ENCODE measurements around the gene ATXN1. TPM values are rescaled to one million over a fixed set of nuclear protein-coding genes. Genes with fewer than 3 reads are reported as not detected.

Gene ATXN1
- total RNA-seq, 1 experiment from 2014 or later: 16.5 TPM

DNA sequence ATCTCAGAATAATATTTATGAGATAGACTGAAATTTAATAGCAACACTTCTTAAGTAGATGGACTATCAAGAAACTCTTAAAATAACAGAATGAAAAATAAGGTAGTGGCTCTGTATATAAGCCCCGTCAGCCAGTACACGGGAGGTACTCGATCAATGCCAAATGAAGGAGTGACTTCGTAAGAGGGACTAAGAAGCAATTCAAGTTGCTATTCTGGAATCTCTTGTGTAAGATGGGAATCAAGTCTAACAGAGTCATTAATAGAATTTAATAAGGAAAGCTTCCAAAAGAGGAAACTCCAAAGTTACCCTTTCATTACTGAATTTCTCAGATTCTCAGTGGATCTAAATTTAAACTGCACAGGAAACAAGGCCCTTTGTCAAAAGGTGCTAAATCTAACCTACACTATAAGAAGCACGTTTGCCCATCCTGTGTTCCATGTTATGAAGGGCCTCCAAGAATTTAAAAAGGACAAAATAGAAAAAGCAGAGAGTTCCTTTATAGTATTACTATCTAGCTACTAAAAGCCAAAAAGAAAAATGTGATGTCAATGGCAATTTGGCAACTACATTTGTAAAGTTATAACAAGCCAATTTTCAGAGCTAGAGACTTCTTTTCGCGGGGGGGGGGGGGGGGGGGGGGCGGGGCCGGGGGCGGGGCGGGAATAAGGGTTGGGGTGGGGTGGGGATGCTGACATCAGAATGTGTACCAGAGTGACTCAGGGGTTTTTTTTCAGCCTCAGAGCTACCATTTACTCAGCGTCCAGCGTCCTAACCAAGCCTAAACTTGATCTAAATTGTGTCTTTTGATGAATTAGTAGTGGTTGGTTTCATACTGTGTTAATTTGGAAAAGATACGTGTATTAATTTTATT lies 322.3 kb downstream of the ATXN1 start:
- ChIA-PET CTCF (interaction anchor here (1.0 kb wide), 1 partner anchor 287 kb away, joined by 5 read pairs; no protein-coding TSS in a partner anchor), POLR2A (interaction anchor here (0.5 to 0.8 kb wide), 2 partner anchors 12 to 113 kb away, joined by 3 read pairs; no protein-coding TSS in a partner anchor)
- Mint-ChIP-seq H3K36me3 (ENCODE audit: insufficient read depth, unreplicated experiment) (no peaks in the 10 kb centered on the region), H3K27me3 (ENCODE audit: insufficient read depth, unreplicated experiment) (no peaks in the 10 kb centered on the region), H3K9me3 (ENCODE audit: unreplicated experiment) (peaks cover 9% of the 10 kb centered on the region), H3K27ac (ENCODE audit: low read depth, unreplicated experiment) (no peak overlapping the region), H3K4me1 (ENCODE audit: insufficient read depth, unreplicated experiment) (peaks cover 5% of the 10 kb centered on the region), H3K4me3 (ENCODE audit: unreplicated experiment) (no peak overlapping the region)
- TF ChIP-seq, protein P1, sequence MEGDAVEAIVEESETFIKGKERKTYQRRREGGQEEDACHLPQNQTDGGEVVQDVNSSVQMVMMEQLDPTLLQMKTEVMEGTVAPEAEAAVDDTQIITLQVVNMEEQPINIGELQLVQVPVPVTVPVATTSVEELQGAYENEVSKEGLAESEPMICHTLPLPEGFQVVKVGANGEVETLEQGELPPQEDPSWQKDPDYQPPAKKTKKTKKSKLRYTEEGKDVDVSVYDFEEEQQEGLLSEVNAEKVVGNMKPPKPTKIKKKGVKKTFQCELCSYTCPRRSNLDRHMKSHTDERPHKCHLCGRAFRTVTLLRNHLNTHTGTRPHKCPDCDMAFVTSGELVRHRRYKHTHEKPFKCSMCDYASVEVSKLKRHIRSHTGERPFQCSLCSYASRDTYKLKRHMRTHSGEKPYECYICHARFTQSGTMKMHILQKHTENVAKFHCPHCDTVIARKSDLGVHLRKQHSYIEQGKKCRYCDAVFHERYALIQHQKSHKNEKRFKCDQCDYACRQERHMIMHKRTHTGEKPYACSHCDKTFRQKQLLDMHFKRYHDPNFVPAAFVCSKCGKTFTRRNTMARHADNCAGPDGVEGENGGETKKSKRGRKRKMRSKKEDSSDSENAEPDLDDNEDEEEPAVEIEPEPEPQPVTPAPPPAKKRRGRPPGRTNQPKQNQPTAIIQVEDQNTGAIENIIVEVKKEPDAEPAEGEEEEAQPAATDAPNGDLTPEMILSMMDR (IDR thresholded peaks at IDR 0.05; ENCODE audit: unreplicated experiment): no peak
- intact Hi-C loops (cut with micrococcal nuclease): no loop called here
- BruUV-seq (replicated peaks): no TSS peak
- DNase-seq (ENCODE audit: unreplicated experiment): peak; percentile 46

DNA sequence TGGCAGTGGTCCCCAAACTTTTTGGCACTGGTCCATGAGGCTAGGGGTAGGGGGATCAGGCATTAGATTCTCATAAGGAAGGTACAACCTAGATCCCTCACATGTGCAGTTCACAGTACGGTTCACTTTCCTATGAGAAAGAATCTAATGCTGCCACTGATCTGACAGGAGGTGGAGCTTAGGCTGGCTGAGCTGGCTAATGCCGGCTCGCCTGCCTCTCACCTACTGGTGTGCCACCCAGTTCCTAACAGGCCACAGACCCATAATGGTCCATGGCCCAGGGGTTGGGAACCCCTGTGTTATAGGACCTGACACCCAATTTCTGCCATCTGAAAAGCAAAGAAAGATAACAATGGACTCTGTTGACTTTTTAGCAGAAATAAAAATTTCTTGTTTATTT lies 323.3 kb downstream of the ATXN1 start:
- BruUV-seq (replicated peaks): no TSS peak
- ChIA-PET POLR2A (interaction anchor here (0.6 to 0.9 kb wide), 2 partner anchors 8 to 1427 kb away, joined by 3 to 4 read pairs; no protein-coding TSS in a partner anchor), CTCF (no interaction called here)
- intact Hi-C loops (cut with micrococcal nuclease): no loop called here
- DNase-seq (ENCODE audit: unreplicated experiment): no peak
- H3K36me3 Mint-ChIP-seq (ENCODE audit: insufficient read depth, unreplicated experiment): no peaks in the 10 kb centered on the region
- H3K4me1 Mint-ChIP-seq (ENCODE audit: insufficient read depth, unreplicated experiment): peaks cover 5% of the 10 kb centered on the region
- no peaks in the 10 kb centered on the region for H3K27me3 Mint-ChIP-seq (ENCODE audit: insufficient read depth, unreplicated experiment)
- no peak overlapping the region for H3K4me3 Mint-ChIP-seq (ENCODE audit: unreplicated experiment)
- TF ChIP-seq, protein P1 (IDR thresholded peaks at IDR 0.05; ENCODE audit: unreplicated experiment): no peak
- H3K27ac Mint-ChIP-seq (ENCODE audit: low read depth, unreplicated experiment): no peak overlapping the region
- peaks cover 9% of the 10 kb centered on the region for H3K9me3 Mint-ChIP-seq (ENCODE audit: unreplicated experiment)

DNA sequence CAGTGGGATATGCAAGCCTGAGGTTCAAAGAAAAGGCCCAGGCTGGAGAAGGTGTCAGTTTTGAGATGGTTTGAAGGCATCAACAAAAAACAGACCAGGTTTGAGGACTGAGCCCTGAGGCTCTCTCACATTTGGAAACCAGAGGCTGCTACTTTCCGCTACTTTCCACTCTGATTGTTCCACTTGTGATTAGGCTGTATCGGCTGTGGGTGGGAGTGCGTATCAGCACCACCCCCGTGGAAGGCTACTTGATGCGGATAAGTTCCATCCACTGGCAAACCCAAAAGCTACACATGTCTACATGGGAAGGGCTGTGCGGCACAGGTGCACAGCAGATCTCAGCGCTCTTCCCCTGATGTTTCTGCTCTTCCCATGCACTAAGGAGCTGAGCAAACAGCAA lies 324.2 kb downstream of the ATXN1 start:
- H3K9me3 Mint-ChIP-seq (ENCODE audit: unreplicated experiment): peaks cover 9% of the 10 kb centered on the region
- ChIA-PET CTCF (no interaction called here), POLR2A (interaction anchor here (0.9 kb wide), 1 partner anchor 7 kb away, joined by 3 read pairs; no protein-coding TSS in a partner anchor)
- TF ChIP-seq, protein P1 (IDR thresholded peaks at IDR 0.05; ENCODE audit: unreplicated experiment): no peak
- no peaks in the 10 kb centered on the region for H3K36me3 Mint-ChIP-seq (ENCODE audit: insufficient read depth, unreplicated experiment)
- H3K27me3 Mint-ChIP-seq (ENCODE audit: insufficient read depth, unreplicated experiment): no peaks in the 10 kb centered on the region
- peaks cover 5% of the 10 kb centered on the region for H3K4me1 Mint-ChIP-seq (ENCODE audit: insufficient read depth, unreplicated experiment)
- no peak overlapping the region for H3K27ac Mint-ChIP-seq (ENCODE audit: low read depth, unreplicated experiment)
- BruUV-seq (replicated peaks): no TSS peak
- H3K4me3 Mint-ChIP-seq (ENCODE audit: unreplicated experiment): no peak overlapping the region
- DNase-seq (ENCODE audit: unreplicated experiment): no peak
- intact Hi-C loops (cut with micrococcal nuclease): no loop called here

DNA sequence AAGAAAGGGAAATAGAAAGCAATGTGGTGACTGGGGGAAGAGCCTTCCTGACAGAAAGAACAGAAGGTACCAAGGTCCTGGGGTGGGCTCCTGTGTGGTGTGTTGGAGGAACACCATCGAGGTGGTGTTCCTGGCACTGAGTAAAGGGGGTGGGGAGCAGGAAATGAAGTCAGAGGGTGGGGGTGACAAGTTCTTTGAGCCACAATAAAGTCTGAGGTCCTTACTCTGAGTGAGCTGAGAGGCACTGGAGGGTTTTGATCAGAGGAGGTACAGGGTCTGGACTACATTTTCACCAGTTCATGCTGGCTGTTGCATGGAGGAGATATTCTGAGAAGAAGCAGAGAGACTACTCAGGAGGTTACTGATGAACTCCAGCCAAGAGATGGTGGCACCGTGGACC lies 324.7 kb downstream of the ATXN1 start:
- ChIA-PET CTCF (no interaction called here), POLR2A (no interaction called here)
- H3K4me3 Mint-ChIP-seq (ENCODE audit: unreplicated experiment): no peak overlapping the region
- peaks cover 9% of the 10 kb centered on the region for H3K9me3 Mint-ChIP-seq (ENCODE audit: unreplicated experiment)
- DNase-seq (ENCODE audit: unreplicated experiment): no peak
- intact Hi-C loops (cut with micrococcal nuclease): no loop called here
- no peak overlapping the region for H3K27ac Mint-ChIP-seq (ENCODE audit: low read depth, unreplicated experiment)
- no peaks in the 10 kb centered on the region for H3K27me3 Mint-ChIP-seq (ENCODE audit: insufficient read depth, unreplicated experiment)
- TF ChIP-seq, protein P1 (IDR thresholded peaks at IDR 0.05; ENCODE audit: unreplicated experiment): no peak
- no peaks in the 10 kb centered on the region for H3K36me3 Mint-ChIP-seq (ENCODE audit: insufficient read depth, unreplicated experiment)
- no TSS peak for BruUV-seq (replicated peaks)
- peaks cover 5% of the 10 kb centered on the region for H3K4me1 Mint-ChIP-seq (ENCODE audit: insufficient read depth, unreplicated experiment)
